ENCODE results near the gene PSMC3IP.

GRCh38 chr17:42548993-42549755, 28.4 kb downstream of the PSMC3IP start:
- TF ChIP-seq CTCF (IDR thresholded peaks at IDR 0.05) (no peak), POLR2AphosphoS5 (IDR thresholded peaks at IDR 0.05) (no peak), EP300 (IDR thresholded peaks at IDR 0.05) (no peak), POLR2A (IDR thresholded peaks at IDR 0.05; ENCODE audit: low read depth) (no peak)

Data from esophagus muscularis mucosa (tissue), 4 donors.